Osteocyte (in vitro differentiated cells): ENCODE results near the gene LAMA5. TPM values are rescaled to one million over a fixed set of nuclear protein-coding genes. Genes with fewer than 3 reads are reported as not detected.

Experiments used
- DNase-seq: peaks from one replicate; pipeline ENCODE4 v3.0.0; 2021; ENCODE audit warnings: mixed read lengths; ENCODE audit not compliant: unreplicated experiment; ENCODE audit errors: extremely low spot score
- H3K27ac Mint-ChIP-seq: one replicate; pipeline ENCODE4 v1.8.0; 2021; ENCODE audit warnings: mild to moderate bottlenecking, mixed read lengths; ENCODE audit not compliant: unreplicated experiment
- H3K27me3 Mint-ChIP-seq: one replicate; pipeline ENCODE4 v1.8.0; 2021; ENCODE audit warnings: mixed read lengths; ENCODE audit not compliant: unreplicated experiment
- H3K36me3 Mint-ChIP-seq: one replicate; pipeline ENCODE4 v1.8.0; 2021; ENCODE audit warnings: mixed read lengths; ENCODE audit not compliant: unreplicated experiment
- H3K4me1 Mint-ChIP-seq: one replicate; pipeline ENCODE4 v1.8.0; 2021; ENCODE audit warnings: mixed read lengths; ENCODE audit not compliant: unreplicated experiment
- H3K4me3 Mint-ChIP-seq: one replicate; pipeline ENCODE4 v1.8.0; 2021; ENCODE audit warnings: mild to moderate bottlenecking, moderate library complexity, mixed read lengths; ENCODE audit not compliant: unreplicated experiment
- H3K9me3 Mint-ChIP-seq: one replicate; pipeline ENCODE4 v1.8.0; 2021; ENCODE audit warnings: mixed read lengths; ENCODE audit not compliant: unreplicated experiment
- CTCF ChIP-seq: fragments of 200-600 bp; sonication (generic); IDR thresholded peaks from 2 replicates; pipeline ENCODE4 v1.5.0; 2021; ENCODE audit warnings: antibody characterized with exemption, mild to moderate bottlenecking, moderate library complexity
- total RNA-seq: library from RNA; stranded (reverse); gene quantifications from 2 replicates; pipeline ENCODE4 v1.2.1, GENCODE V29; 2021

The LAMA5 gene
- total RNA-seq, 1 donor from 2014 or later, result 201 TPM

GRCh38 chr20:62269378-62269777 is 97.7 kb downstream of the LAMA5 start:
- no peak for DNase-seq
- peaks cover 2% of the 10 kb centered on the region for H3K4me1 Mint-ChIP-seq
- H3K36me3 Mint-ChIP-seq, result peaks cover 41% of the 10 kb centered on the region
- peaks cover 6% of the 10 kb centered on the region for H3K9me3 Mint-ChIP-seq
- H3K27ac Mint-ChIP-seq, result no peak overlapping the region
- no peaks in the 10 kb centered on the region for H3K27me3 Mint-ChIP-seq
- no peak for TF ChIP-seq CTCF
- no peak overlapping the region for H3K4me3 Mint-ChIP-seq

GRCh38 chr20:62268228-62268900 is 98.7 kb downstream of the LAMA5 start:
- H3K4me1 Mint-ChIP-seq, result peaks cover 2% of the 10 kb centered on the region
- H3K9me3 Mint-ChIP-seq, result peaks cover 6% of the 10 kb centered on the region
- TF ChIP-seq CTCF, result no peak
- no peak overlapping the region for H3K4me3 Mint-ChIP-seq
- H3K27ac Mint-ChIP-seq, result no peak overlapping the region
- no peaks in the 10 kb centered on the region for H3K27me3 Mint-ChIP-seq
- DNase-seq, result no peak
- H3K36me3 Mint-ChIP-seq, result peaks cover 39% of the 10 kb centered on the region

GRCh38 chr20:62267543-62267942 is 99.6 kb downstream of the LAMA5 start:
- no peak for DNase-seq
- no peaks in the 10 kb centered on the region for H3K27me3 Mint-ChIP-seq
- H3K4me3 Mint-ChIP-seq, result no peak overlapping the region
- no peak for TF ChIP-seq CTCF
- peaks cover 31% of the 10 kb centered on the region for H3K36me3 Mint-ChIP-seq
- H3K9me3 Mint-ChIP-seq, result peaks cover 6% of the 10 kb centered on the region
- H3K27ac Mint-ChIP-seq, result no peak overlapping the region
- H3K4me1 Mint-ChIP-seq, result peaks cover 2% of the 10 kb centered on the region

- H3K27me3 Mint-ChIP-seq, result no peaks in the 10 kb centered on the region
- H3K27ac Mint-ChIP-seq, result no peak overlapping the region
- DNase-seq, result no peak
- peaks cover 6% of the 10 kb centered on the region for H3K9me3 Mint-ChIP-seq
- H3K4me1 Mint-ChIP-seq, result peaks cover 2% of the 10 kb centered on the region
- no peak for TF ChIP-seq CTCF
- peaks cover 31% of the 10 kb centered on the region for H3K36me3 Mint-ChIP-seq
- H3K4me3 Mint-ChIP-seq, result no peak overlapping the region
Observed at GRCh38 chr20:62266851-62267250, 100.3 kb downstream of the LAMA5 start.

GRCh38 chr20:62266340-62266739 is 100.8 kb downstream of the LAMA5 start:
- TF ChIP-seq CTCF, result no peak
- H3K9me3 Mint-ChIP-seq, result peaks cover 6% of the 10 kb centered on the region
- no peak for DNase-seq
- no peak overlapping the region for H3K27ac Mint-ChIP-seq
- no peaks in the 10 kb centered on the region for H3K27me3 Mint-ChIP-seq
- peaks cover 2% of the 10 kb centered on the region for H3K4me1 Mint-ChIP-seq
- H3K36me3 Mint-ChIP-seq, result peaks cover 30% of the 10 kb centered on the region
- no peak overlapping the region for H3K4me3 Mint-ChIP-seq
